CD4-positive, alpha-beta T cell (primary cell): ENCODE data around the gene EIF4EBP2. TPM values are rescaled to one million over a fixed set of nuclear protein-coding genes. Genes with fewer than 3 reads are reported as not detected.

Experiments used
- ATAC-seq: fragments of 200-7000 bp; cut with Tn5 transposase; one replicate; pipeline ENCODE4 v1.10.0; 2022; ENCODE audit warnings: mild to moderate bottlenecking; ENCODE audit not compliant: poor library complexity
- CTCF ChIA-PET: fragments of 350-600 bp; sonication (Branson Sonifier 250); formaldehyde crosslinking; loops from one replicate; lab custom pipeline; 2021; ENCODE audit warnings: antibody characterized with exemption, inconsistent platforms; lab: Charles Lee
- POLR2A ChIA-PET: fragments of 350-600 bp; sonication (Branson Sonifier 250); formaldehyde crosslinking; loops from one replicate; lab custom pipeline; 2021; ENCODE audit warnings: antibody characterized with exemption, inconsistent platforms; lab: Charles Lee
- DNase-seq, 14 experiments: peaks; one replicate each; pipeline ENCODE4 v3.0.0-alpha.2; 2013 to 2020; ENCODE audit warnings: mixed read lengths in 2 of 14
- H3K27ac ChIP-seq, 2 donors: one replicate each; pipeline versions ENCODE4 v1.5.1 to v1.7.0; 2013; ENCODE audit warnings: low read length in 2 of 2, low read depth in 1 of 2, mild to moderate bottlenecking in 1 of 2
- H3K27me3 ChIP-seq, 2 experiments: 1 replicate in 1 of 2; 2 replicates in 1 of 2; pipeline versions ENCODE4 v1.6.1 to v1.7.0; 2013; ENCODE audit warnings: low read length in 2 of 2, control low read depth in 1 of 2, mild to moderate bottlenecking in 1 of 2, moderate library complexity in 1 of 2; ENCODE audit not compliant: insufficient read depth in 2 of 2, control insufficient read depth in 1 of 2
- H3K36me3 ChIP-seq: one replicate; pipeline ENCODE4 v1.6.1; 2013; ENCODE audit warnings: low read length, control low read depth; ENCODE audit not compliant: insufficient read depth
- H3K4me1 ChIP-seq: one replicate; pipeline ENCODE4 v1.6.1; 2013; ENCODE audit warnings: low read length, control low read depth; ENCODE audit not compliant: insufficient read depth
- H3K4me3 ChIP-seq: one replicate; pipeline ENCODE4 v1.5.1; 2013; ENCODE audit warnings: mild to moderate bottlenecking, low read length, moderate library complexity
- H3K9me3 ChIP-seq, 2 experiments: 1 replicate in 1 of 2; 2 replicates in 1 of 2; pipeline versions ENCODE4 v1.6.1 to v1.7.0; 2013; ENCODE audit warnings: low read length in 2 of 2, mild to moderate bottlenecking in 2 of 2, control low read depth in 1 of 2, moderate library complexity in 1 of 2; ENCODE audit not compliant: control insufficient read depth in 1 of 2, insufficient read depth in 1 of 2
- H3K27ac Mint-ChIP-seq: one replicate; pipeline ENCODE4 v1.8.0; 2020; ENCODE audit warnings: mixed read lengths
- H3K27me3 Mint-ChIP-seq: one replicate; pipeline ENCODE4 v1.8.0; 2021; ENCODE audit warnings: mixed read lengths
- H3K36me3 Mint-ChIP-seq: one replicate; pipeline ENCODE4 v1.8.0; 2021; ENCODE audit warnings: low read depth, mixed read lengths
- H3K4me1 Mint-ChIP-seq: one replicate; pipeline ENCODE4 v1.8.0; 2021; ENCODE audit warnings: low read depth, mixed read lengths
- H3K4me3 Mint-ChIP-seq: one replicate; pipeline ENCODE4 v1.8.0; 2020; ENCODE audit warnings: mild to moderate bottlenecking, mixed read lengths
- H3K9me3 Mint-ChIP-seq: one replicate; pipeline ENCODE4 v1.8.0; 2020; ENCODE audit warnings: mixed read lengths
- intact Hi-C, 2 experiments: fragments of 100-400 bp; cut with DNase I in 1 of 2; cut with micrococcal nuclease in 1 of 2; formaldehyde crosslinking; loops; one replicate each; pipeline versions ENCODE4 v1.15.1 to v1.9.0; 2023 to 2025; cut with DNase I, micrococcal nuclease
- total RNA-seq, 174 experiments: library from RNA in 2 of 174; stranded (reverse) in 2 of 174; gene quantifications; one replicate each; pipeline ENCODE4 v1.2.3 and lab custom pipeline; 2021 to 2026
- TF ChIP-seq, protein P1 (sequence below): fragments of 200-600 bp; IDR thresholded peaks from one replicate; pipeline ENCODE4 v1.8.0; 2022; ENCODE audit warnings: antibody characterized with exemption, mild to moderate bottlenecking

The EIF4EBP2 gene
- total RNA-seq, 2 experiments from 2014 or later = 21.4 to 22.6 TPM

DNA sequence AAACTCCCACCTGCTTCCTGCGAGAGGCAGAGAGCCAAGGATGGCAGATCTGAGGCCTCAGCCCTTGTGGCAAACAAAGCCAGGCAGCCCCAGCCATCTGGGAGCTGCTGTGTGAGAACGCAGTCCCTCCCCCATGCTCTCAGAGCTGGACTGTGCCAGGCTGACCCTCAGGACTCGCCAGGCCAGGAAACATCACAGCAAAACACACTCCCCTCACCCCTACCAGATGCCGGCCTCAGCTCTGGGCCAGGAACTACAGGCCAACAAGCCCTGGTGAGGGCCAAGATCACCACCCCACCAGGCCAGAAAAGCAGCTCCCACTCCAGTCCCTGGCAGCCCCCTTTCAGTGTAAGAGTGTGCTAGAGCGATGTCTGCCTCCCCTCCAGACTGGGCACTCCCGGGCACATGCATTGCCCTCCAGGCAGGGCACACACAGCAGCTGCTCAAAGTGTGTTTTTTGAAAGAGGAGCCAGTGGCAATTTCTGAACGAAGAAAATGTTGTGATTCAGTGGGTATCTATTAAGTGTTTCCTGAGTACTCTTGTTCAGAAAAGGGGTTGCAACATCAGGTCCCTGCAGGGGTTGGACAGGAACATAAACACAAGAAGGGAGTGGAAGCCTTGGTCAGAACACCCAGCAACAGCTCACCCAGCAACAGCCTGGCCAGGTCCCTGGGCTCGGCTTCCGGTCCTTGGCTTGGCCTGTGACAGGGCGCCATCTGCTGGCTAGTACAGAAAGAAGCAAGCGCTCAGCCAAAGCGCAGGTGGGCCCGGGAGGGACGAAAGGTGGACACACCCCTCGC, 39.8 kb upstream of the EIF4EBP2 start:
- Histone ChIP-seq H3K36me3 (no peaks in the 10 kb centered on the region), H3K27ac (no peak overlapping the region), H3K9me3 (no peaks in the 10 kb centered on the region), H3K4me1 (peaks cover 13% of the 10 kb centered on the region), H3K4me3 (no peak overlapping the region), H3K27me3 (no peaks in the 10 kb centered on the region)
- TF ChIP-seq, protein P1, sequence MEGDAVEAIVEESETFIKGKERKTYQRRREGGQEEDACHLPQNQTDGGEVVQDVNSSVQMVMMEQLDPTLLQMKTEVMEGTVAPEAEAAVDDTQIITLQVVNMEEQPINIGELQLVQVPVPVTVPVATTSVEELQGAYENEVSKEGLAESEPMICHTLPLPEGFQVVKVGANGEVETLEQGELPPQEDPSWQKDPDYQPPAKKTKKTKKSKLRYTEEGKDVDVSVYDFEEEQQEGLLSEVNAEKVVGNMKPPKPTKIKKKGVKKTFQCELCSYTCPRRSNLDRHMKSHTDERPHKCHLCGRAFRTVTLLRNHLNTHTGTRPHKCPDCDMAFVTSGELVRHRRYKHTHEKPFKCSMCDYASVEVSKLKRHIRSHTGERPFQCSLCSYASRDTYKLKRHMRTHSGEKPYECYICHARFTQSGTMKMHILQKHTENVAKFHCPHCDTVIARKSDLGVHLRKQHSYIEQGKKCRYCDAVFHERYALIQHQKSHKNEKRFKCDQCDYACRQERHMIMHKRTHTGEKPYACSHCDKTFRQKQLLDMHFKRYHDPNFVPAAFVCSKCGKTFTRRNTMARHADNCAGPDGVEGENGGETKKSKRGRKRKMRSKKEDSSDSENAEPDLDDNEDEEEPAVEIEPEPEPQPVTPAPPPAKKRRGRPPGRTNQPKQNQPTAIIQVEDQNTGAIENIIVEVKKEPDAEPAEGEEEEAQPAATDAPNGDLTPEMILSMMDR = peak; percentile 89
- H3K27ac Mint-ChIP-seq = no peak overlapping the region
- POLR2A ChIA-PET = interaction anchor here (0.9 to 2.3 kb wide), 7 partner anchors 8 to 218 kb away, joined by 3 to 37 read pairs (median 9); partner anchors contain the start of genes EIF4EBP2, PPA1 and TYSND1
- CTCF ChIA-PET = interaction anchor here (0.6 to 4.0 kb wide), 15 partner anchors 8 to 272 kb away, joined by 3 to 60 read pairs (median 5); partner anchors contain the start of genes EIF4EBP2, PPA1 and TYSND1
- peaks cover 9% of the 10 kb centered on the region for H3K4me1 Mint-ChIP-seq
- no peaks in the 10 kb centered on the region for H3K9me3 Mint-ChIP-seq
- DNase-seq (peak; percentile 72 to 91 (median 78)), ATAC-seq (peak; percentile 98)
- intact Hi-C loops = loop anchor here (1.0 to 10.0 kb wide), 6 partner anchors 92 to 282 kb away; partner anchors contain the start of gene TYSND1 (in 1 of the 2)
- no peaks in the 10 kb centered on the region for H3K36me3 Mint-ChIP-seq
- H3K4me3 Mint-ChIP-seq = no peak overlapping the region
- no peaks in the 10 kb centered on the region for H3K27me3 Mint-ChIP-seq

DNA sequence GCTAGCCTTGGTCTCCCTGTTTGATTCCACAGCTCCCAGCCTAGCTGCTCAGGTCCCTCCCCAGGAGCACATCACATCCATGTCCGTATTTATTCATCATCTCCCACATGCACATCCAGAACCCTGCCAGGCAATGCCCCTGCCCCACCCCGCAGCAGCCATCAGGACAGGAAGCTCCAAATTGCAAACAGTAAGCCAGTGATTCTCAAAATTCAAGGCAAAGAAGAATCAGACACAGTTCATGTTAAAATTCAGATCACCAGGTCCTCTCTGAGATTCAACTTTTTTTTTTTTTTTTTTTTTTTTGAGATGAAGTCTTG, 39.2 kb upstream of the EIF4EBP2 start:
- peaks cover 9% of the 10 kb centered on the region for H3K4me1 Mint-ChIP-seq
- TF ChIP-seq, protein P1 = peak; percentile 47
- peak; percentile 22 for ATAC-seq
- ChIA-PET POLR2A (interaction anchor here (1.1 to 2.3 kb wide), 6 partner anchors 9 to 219 kb away, joined by 3 to 37 read pairs (median 10); partner anchors contain the start of genes EIF4EBP2, PPA1 and TYSND1), CTCF (interaction anchor here (0.9 to 4.0 kb wide), 14 partner anchors 10 to 272 kb away, joined by 3 to 60 read pairs (median 8); partner anchors contain the start of genes EIF4EBP2, PPA1 and TYSND1)
- no peak overlapping the region for H3K27ac Mint-ChIP-seq
- no peak overlapping the region for H3K27ac ChIP-seq
- intact Hi-C loops = loop anchor here (1.0 to 10.0 kb wide), 6 partner anchors 92 to 282 kb away; partner anchors contain the start of gene TYSND1 (in 1 of the 2)
- no peaks in the 10 kb centered on the region for H3K36me3 Mint-ChIP-seq
- no peaks in the 10 kb centered on the region for H3K9me3 Mint-ChIP-seq
- no peaks in the 10 kb centered on the region for H3K27me3 Mint-ChIP-seq
- no peak overlapping the region for H3K4me3 ChIP-seq
- H3K27me3 ChIP-seq = no peaks in the 10 kb centered on the region
- no peak for DNase-seq
- H3K36me3 ChIP-seq = no peaks in the 10 kb centered on the region
- no peaks in the 10 kb centered on the region for H3K9me3 ChIP-seq
- peaks cover 13% of the 10 kb centered on the region for H3K4me1 ChIP-seq
- H3K4me3 Mint-ChIP-seq = no peak overlapping the region

DNA sequence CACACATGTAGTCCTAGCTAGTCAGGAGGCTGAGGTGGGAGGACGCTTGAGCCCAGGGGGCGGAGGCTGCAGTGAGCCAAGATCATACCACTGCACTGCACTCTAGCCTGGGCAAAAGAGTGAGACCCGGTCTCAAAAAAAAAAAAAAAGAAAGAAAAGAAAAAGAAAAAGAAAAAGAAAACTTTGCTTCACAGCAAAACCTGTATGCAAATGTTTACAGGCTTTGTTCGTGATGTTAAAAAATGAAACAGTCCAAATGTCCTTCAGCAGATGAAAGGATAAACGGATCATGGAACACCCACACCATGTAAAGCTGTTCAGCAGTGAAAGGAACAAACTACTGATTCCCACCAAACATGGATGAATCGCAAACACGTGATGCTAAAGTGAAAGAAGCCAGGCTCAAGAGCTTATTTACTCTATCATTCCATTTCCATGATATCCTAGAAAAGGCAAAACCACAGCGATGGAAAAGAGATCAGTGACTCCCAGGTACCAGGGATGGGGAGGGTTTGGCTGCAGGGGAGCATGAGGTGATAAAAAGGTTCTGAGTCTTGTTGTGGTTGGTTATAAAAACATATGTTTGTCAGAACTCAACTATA, 36.6 kb upstream of the EIF4EBP2 start:
- Histone ChIP-seq H3K36me3 (no peaks in the 10 kb centered on the region), H3K27ac (no peak overlapping the region), H3K9me3 (no peaks in the 10 kb centered on the region), H3K4me3 (no peak overlapping the region), H3K4me1 (peaks cover 13% of the 10 kb centered on the region), H3K27me3 (no peaks in the 10 kb centered on the region)
- POLR2A ChIA-PET = interaction anchor here (1.2 kb wide), 2 partner anchors 136 to 146 kb away, joined by 4 to 6 read pairs; no protein-coding TSS in a partner anchor
- Mint-ChIP-seq H3K27me3 (no peaks in the 10 kb centered on the region), H3K9me3 (no peaks in the 10 kb centered on the region), H3K4me3 (no peak overlapping the region), H3K4me1 (peaks cover 9% of the 10 kb centered on the region), H3K36me3 (no peaks in the 10 kb centered on the region), H3K27ac (no peak overlapping the region)
- CTCF ChIA-PET = interaction anchor here (1.4 kb wide), 1 partner anchor 222 kb away, joined by 4 read pairs; no protein-coding TSS in a partner anchor
- DNase-seq = no peak
- intact Hi-C loops = loop anchor here (10.0 kb wide), 3 partner anchors 222 to 282 kb away; partner anchors contain the start of gene TYSND1 (in 1 of the 2)
- ATAC-seq = no peak
- TF ChIP-seq, protein P1 = no peak
